GM12878 (cell line): Measurements from ENCODE around the gene ADAMTS7.
"Not testable (repeated sequence)": the region's sequence is repeated elsewhere in the genome, so short reads cannot be mapped to it uniquely, and the experiment has no call there.

ENCODE experiments used
- CHD1 ChIP-seq: IDR thresholded peaks from 2 replicates; pipeline ENCODE4 v1.6.1; 2012; ENCODE audit warnings: low read depth, low read length, improper control_type of control experiment
- CTCF ChIP-seq, 3 experiments: IDR thresholded peaks in 2 of 3; conservative IDR thresholded peaks in 1 of 3; 2 replicates each; pipeline ENCODE4 v1.5.1; 2011; ENCODE audit warnings: low read depth in 3 of 3, low read length in 3 of 3, mild to moderate bottlenecking in 3 of 3, control low read depth in 2 of 3, moderate library complexity in 2 of 3, inconsistent platforms in 1 of 3, mixed read lengths in 1 of 3; ENCODE audit not compliant: control insufficient read depth in 2 of 3, insufficient read depth in 1 of 3; ENCODE audit errors: extremely low read depth in 1 of 3
- ZBTB4 ChIP-seq: fragments of 450-650 bp; formaldehyde crosslinking; IDR thresholded peaks from 2 replicates; pipeline ENCODE4 v1.4.0; 2022; ENCODE audit warnings: mild to moderate bottlenecking, moderate library complexity

- TF ChIP-seq CTCF (IDR thresholded peaks at IDR 0.05 in 2 of 3, conservative IDR thresholded peaks at IDR 0.05 in 1 of 3; ENCODE audit: control insufficient read depth in 2 of 3, extremely low read depth in 1 of 3, insufficient read depth in 1 of 3, low read depth in 3 of 3, low read length in 3 of 3); ZBTB4 (CRISPR knock-in tag); CHD1: not testable (repeated sequence)
Measured at GRCh38 chr15:78794446-78794845, 16.8 kb downstream of the ADAMTS7 start.
